HepG2 (cell line): ENCODE measurements around the gene ZNF597. TPM values are rescaled to one million over a fixed set of nuclear protein-coding genes. Genes with fewer than 3 reads are reported as not detected.
A peak's percentile ranks its signal among the peaks of the same experiment; 100 is the strongest.

ENCODE experiments used
- ATAC-seq: fragments of 200-7000 bp; cut with Tn5 transposase; 3 replicates; pipeline ENCODE4 v1.9.1; 2020; ENCODE audit warnings: mild to moderate bottlenecking, moderate library complexity
- BruUV-seq: library from RNA; stranded (reverse); fragments of 400-500 nt; replicated peaks from 2 replicates; lab custom pipeline; 2021; lab: Mats Ljungman, UMichigan
- CTCF ChIA-PET: fragments of 300-600 bp; formaldehyde crosslinking; extraction: SDS; loops from one replicate; lab custom pipeline; 2021; ENCODE audit warnings: low total read pairs, inconsistent platforms, low intra/inter-chr PET ratio; lab: Yijun Ruan, JAX
- POLR2A ChIA-PET: fragments of 350-600 bp; sonication (Branson Sonifier 250); formaldehyde crosslinking; loops from one replicate; lab custom pipeline; 2020; ENCODE audit warnings: antibody characterized with exemption, inconsistent platforms; lab: Yijun Ruan, JAX
- DNase-seq: peaks from one replicate; pipeline ENCODE4 v3.0.0-alpha.2; 2015; ENCODE audit warnings: low spot score
- FAIRE-seq: peaks from 3 replicates; lab custom pipeline; 2011; peaks lifted over from hg19 to GRCh38; lab: Jason Lieb, UNC
- H2AFZ ChIP-seq: one replicate; pipeline ENCODE4 v1.6.1; 2011; ENCODE audit warnings: low read length, inconsistent platforms
- H3K27ac ChIP-seq: fragments of 300-600 bp; 3 replicates; pipeline ENCODE4 v1.8.0; 2011; ENCODE audit warnings: mixed run types, mild to moderate bottlenecking, mixed read lengths, low read length, inconsistent platforms; ENCODE audit not compliant: insufficient read depth; ENCODE audit errors: extremely low read length
- H3K27me3 ChIP-seq, 2 experiments: fragments of 200-600 bp in 1 of 2; 2 replicates in 1 of 2; 3 replicates in 1 of 2; pipeline versions ENCODE4 v1.6.0 to v1.8.0; 2011; ENCODE audit warnings: low read length in 2 of 2, mild to moderate bottlenecking in 2 of 2, moderate library complexity in 2 of 2, inconsistent platforms in 1 of 2; ENCODE audit not compliant: insufficient read depth in 2 of 2, control insufficient read depth in 1 of 2
- H3K36me3 ChIP-seq, 2 experiments: fragments of 200-600 bp in 1 of 2; replicated peaks in 1 of 2; 2 replicates in 1 of 2; 3 replicates in 1 of 2; pipeline versions ENCODE4 v1.5.1 to v1.8.0; 2011; ENCODE audit warnings: low read length in 2 of 2, inconsistent platforms in 1 of 2; ENCODE audit not compliant: insufficient read depth in 2 of 2, control insufficient read depth in 1 of 2
- H3K4me1 ChIP-seq: 2 replicates; pipeline ENCODE4 v1.5.1; 2012; ENCODE audit warnings: low read length, inconsistent platforms; ENCODE audit not compliant: insufficient read depth
- H3K4me2 ChIP-seq: 2 replicates; pipeline ENCODE4 v1.6.0; 2011; ENCODE audit warnings: low read depth, low read length, inconsistent platforms
- H3K4me3 ChIP-seq, 3 experiments: fragments of 200-600 bp in 1 of 3; sonication (generic), shearing (Covaris generic) in 1 of 3; replicated peaks in 1 of 3; 2 replicates each; pipeline ENCODE4 v1.5.1; 2011 to 2016; ENCODE audit warnings: low read length in 3 of 3, inconsistent platforms in 2 of 3, low read depth in 2 of 3, mild to moderate bottlenecking in 2 of 3, control low read depth in 1 of 3, mixed read lengths in 1 of 3; ENCODE audit not compliant: insufficient read depth in 1 of 3
- H3K79me2 ChIP-seq: one replicate; pipeline ENCODE4 v1.6.1; 2011; ENCODE audit warnings: low read length, inconsistent platforms; ENCODE audit not compliant: insufficient read depth
- H3K9ac ChIP-seq: 2 replicates; pipeline ENCODE4 v1.6.0; 2011; ENCODE audit warnings: mild to moderate bottlenecking, low read depth, low read length, inconsistent platforms; ENCODE audit not compliant: insufficient read depth
- H3K9me3 ChIP-seq: 2 replicates; pipeline ENCODE4 v1.5.1; 2012; ENCODE audit warnings: mild to moderate bottlenecking, low read length
- H4K20me1 ChIP-seq: 2 replicates; pipeline ENCODE4 v1.6.0; 2011; ENCODE audit warnings: inconsistent platforms, mild to moderate bottlenecking, low read length, moderate library complexity; ENCODE audit not compliant: insufficient read depth
- ADNP ChIP-seq: sonication (generic); formaldehyde crosslinking; IDR thresholded peaks from 2 replicates; pipeline ENCODE4 v1.4.0; 2020; ENCODE audit warnings: missing genetic modification reagents
- BCL6 ChIP-seq: IDR thresholded peaks from 2 replicates; pipeline ENCODE4 v1.6.1; 2016; ENCODE audit warnings: missing genetic modification reagents, missing compliant biosample characterization
- FOSL2 ChIP-seq: sonication (generic); formaldehyde crosslinking; IDR thresholded peaks from 2 replicates; pipeline ENCODE4 v1.4.0; 2020; ENCODE audit warnings: missing genetic modification reagents
- HMG20B ChIP-seq: conservative IDR thresholded peaks from 2 replicates; pipeline ENCODE4 v1.6.1; 2016; ENCODE audit warnings: missing genetic modification reagents, missing compliant biosample characterization
- HNF1B ChIP-seq: sonication (generic); formaldehyde crosslinking; IDR thresholded peaks from 2 replicates; pipeline ENCODE4 v1.5.1; 2020; ENCODE audit warnings: mild to moderate bottlenecking, moderate library complexity, missing genetic modification reagents
- HOMEZ ChIP-seq: IDR thresholded peaks from 2 replicates; pipeline ENCODE4 v1.6.1; 2016; ENCODE audit warnings: low read depth
- MEIS2 ChIP-seq: sonication (generic); formaldehyde crosslinking; IDR thresholded peaks from 2 replicates; pipeline ENCODE4 v1.9.0; 2021; ENCODE audit warnings: mild to moderate bottlenecking, missing genetic modification reagents
- MYC ChIP-seq: sonication (generic); formaldehyde crosslinking; IDR thresholded peaks from 2 replicates; pipeline ENCODE4 v1.9.0; 2021; ENCODE audit warnings: missing genetic modification reagents, borderline replicate concordance
- ONECUT2 ChIP-seq: sonication (generic); formaldehyde crosslinking; IDR thresholded peaks from 2 replicates; pipeline ENCODE4 v1.4.0; 2020; ENCODE audit warnings: missing genetic modification reagents
- RARA ChIP-seq: IDR thresholded peaks from 2 replicates; pipeline ENCODE4 v1.6.1; 2016; ENCODE audit warnings: missing genetic modification reagents, missing compliant biosample characterization
- TEAD3 ChIP-seq: optimal IDR thresholded peaks from 2 replicates; pipeline ENCODE3; 2016; ENCODE audit warnings: borderline replicate concordance
- ZBTB38 ChIP-seq: sonication (generic); formaldehyde crosslinking; IDR thresholded peaks from 2 replicates; pipeline ENCODE4 v1.5.1; 2020; ENCODE audit warnings: mild to moderate bottlenecking, missing genetic modification reagents
- WGBS: methylation state at CpG from one replicate; pipeline ENCODE4 v1.1.6; 2017; ENCODE audit warnings: low lambda C conversion rate; 5-methylcytosine and 5-hydroxymethylcytosine counted together
- in situ Hi-C: cut with HindIII; loops from 2 replicates; pipeline ENCODE4 v1.10.0; 2017; ENCODE audit warnings: low pct_unique_long_range_greater_than_20kb; ENCODE audit not compliant: extremely low pct_ligation_motif_present
- intact Hi-C: fragments of 100-400 bp; cut with micrococcal nuclease; formaldehyde crosslinking; loops from one replicate; pipeline ENCODE4 v1.10.0; 2022; ENCODE audit not compliant: unreplicated experiment
- polyA plus RNA-seq, 8 experiments: library from polyadenylated mRNA; depleted of rRNA in 3 of 8; stranded (reverse) in 7 of 8; unstranded in 1 of 8; fragments of >200 nt; fragmentation: Illumina TruSeq in 4 of 8; extraction: Trizol in 4 of 8; gene quantifications; 2 replicates each; pipeline versions ENCODE4 v1.2.1 to v1.2.3, GENCODE V29; 2011 to 2016; ENCODE audit warnings: low read depth in 4 of 8, missing spikeins in 1 of 8, mixed read lengths in 1 of 8; ENCODE audit not compliant: insufficient read depth in 1 of 8
- total RNA-seq, 5 experiments: library from RNA; depleted of rRNA; stranded (reverse); fragments of >200 nt; fragmentation: Illumina TruSeq; extraction: Trizol; gene quantifications; 2 replicates each; pipeline ENCODE4 v1.2.3, GENCODE V29; 2016; ENCODE audit warnings: low read depth in 1 of 5
- TF ChIP-seq, protein P1 (sequence below): sonication (generic); formaldehyde crosslinking; IDR thresholded peaks from 2 replicates; pipeline ENCODE4 v1.5.1; 2020; ENCODE audit warnings: mild to moderate bottlenecking, missing genetic modification reagents, moderate library complexity

Gene ZNF597
- total and polyA plus RNA-seq, 2 of the 13 experiments (the other 11 are each of a cell fraction or from before 2014, with no cell fraction given), result 1.3 to 2.4 TPM

DNA sequence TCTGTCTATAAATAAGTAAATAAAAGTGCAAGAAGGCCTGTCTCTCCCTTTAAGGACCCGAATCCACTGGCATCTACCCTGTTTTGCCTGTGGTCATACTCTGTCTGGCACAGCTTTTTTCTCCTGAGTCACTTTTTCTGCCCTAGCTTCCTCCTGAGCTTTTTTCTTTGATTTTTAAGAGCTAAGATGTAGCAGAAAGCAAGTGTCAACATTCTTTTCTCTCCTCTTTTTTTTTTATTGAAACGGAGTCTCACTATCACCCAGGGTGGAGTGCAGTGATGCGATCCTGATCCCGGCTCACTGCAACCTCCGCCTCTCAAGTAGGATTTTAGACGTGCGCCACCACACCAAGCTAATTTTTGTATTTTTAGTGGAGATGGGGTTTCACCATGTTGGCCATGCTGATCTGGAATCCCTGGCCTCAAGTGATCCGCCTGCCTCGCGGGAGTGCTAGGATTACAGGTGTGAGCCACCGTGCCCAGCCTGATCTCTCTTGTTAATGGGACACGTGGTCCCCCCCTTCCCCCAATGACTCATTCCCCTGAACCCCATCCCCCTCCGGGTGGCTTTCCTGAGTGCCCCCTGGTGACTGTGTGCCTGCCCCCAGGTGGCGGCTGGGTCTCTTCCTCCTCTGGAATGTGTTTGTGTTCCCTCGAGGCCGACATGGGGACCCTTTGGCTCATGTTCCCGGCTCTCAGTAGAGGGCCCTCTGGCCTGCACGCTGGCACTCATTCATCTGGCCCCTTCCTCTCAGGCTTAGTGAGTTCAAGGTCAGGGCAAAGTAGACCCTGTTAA is 37.8 kb upstream of the ZNF597 start:
- Histone ChIP-seq H3K9ac (no peak overlapping the region), H2AFZ (no peak overlapping the region), H3K4me2 (no peak overlapping the region), H3K27ac (peak overlapping the region; percentile 12), H3K4me3 (no peak overlapping the region), H3K4me1 (peaks cover 17% of the 10 kb centered on the region), H3K36me3 (peaks cover 39 to 73% of the 10 kb centered on the region in 2 experiments), H3K27me3 (no peaks in the 10 kb centered on the region), H3K9me3 (no peaks in the 10 kb centered on the region), H4K20me1 (peaks cover 10% of the 10 kb centered on the region; the same call in 1 of the 2 replicates), H3K79me2 (peaks cover 31% of the 10 kb centered on the region)
- intact Hi-C loops, result no loop called here
- FAIRE-seq, result no peak
- POLR2A ChIA-PET, result interaction anchor here (0.6 kb wide), 1 partner anchor 337 kb away, joined by 3 read pairs; no protein-coding TSS in a partner anchor
- 70% methylated on average over 16 of the region's 18 CpGs for WGBS
- CTCF ChIA-PET, result no interaction called here
- peak; percentile 64 for DNase-seq
- ATAC-seq, result peak; percentile 44
- no TSS peak for BruUV-seq
- in situ Hi-C loops, result no loop called here
- TF ChIP-seq HMG20B (CRISPR knock-in tag), result no peak
- peak; percentile 88 for TF ChIP-seq RARA
- TF ChIP-seq HNF1B (CRISPR knock-in tag), result 0 out of 2 replicates have a peak, but pooled peaks have one; percentile 44
- TF ChIP-seq MYC, result peak; percentile 54; the same call in 1 of the 2 replicates
- no peak for TF ChIP-seq HOMEZ
- peak; percentile 52 for TF ChIP-seq TEAD3
- no peak for TF ChIP-seq ADNP (CRISPR knock-in tag)
- no peak for TF ChIP-seq ONECUT2
- TF ChIP-seq BCL6, result 0 out of 2 replicates have a peak, but pooled peaks have one; percentile 12
- TF ChIP-seq ZBTB38 (CRISPR knock-in tag), result peak; percentile 63; the same call in 1 of the 2 replicates
- peak; percentile 86 for TF ChIP-seq FOSL2 (CRISPR knock-in tag)
- TF ChIP-seq, protein P1, sequence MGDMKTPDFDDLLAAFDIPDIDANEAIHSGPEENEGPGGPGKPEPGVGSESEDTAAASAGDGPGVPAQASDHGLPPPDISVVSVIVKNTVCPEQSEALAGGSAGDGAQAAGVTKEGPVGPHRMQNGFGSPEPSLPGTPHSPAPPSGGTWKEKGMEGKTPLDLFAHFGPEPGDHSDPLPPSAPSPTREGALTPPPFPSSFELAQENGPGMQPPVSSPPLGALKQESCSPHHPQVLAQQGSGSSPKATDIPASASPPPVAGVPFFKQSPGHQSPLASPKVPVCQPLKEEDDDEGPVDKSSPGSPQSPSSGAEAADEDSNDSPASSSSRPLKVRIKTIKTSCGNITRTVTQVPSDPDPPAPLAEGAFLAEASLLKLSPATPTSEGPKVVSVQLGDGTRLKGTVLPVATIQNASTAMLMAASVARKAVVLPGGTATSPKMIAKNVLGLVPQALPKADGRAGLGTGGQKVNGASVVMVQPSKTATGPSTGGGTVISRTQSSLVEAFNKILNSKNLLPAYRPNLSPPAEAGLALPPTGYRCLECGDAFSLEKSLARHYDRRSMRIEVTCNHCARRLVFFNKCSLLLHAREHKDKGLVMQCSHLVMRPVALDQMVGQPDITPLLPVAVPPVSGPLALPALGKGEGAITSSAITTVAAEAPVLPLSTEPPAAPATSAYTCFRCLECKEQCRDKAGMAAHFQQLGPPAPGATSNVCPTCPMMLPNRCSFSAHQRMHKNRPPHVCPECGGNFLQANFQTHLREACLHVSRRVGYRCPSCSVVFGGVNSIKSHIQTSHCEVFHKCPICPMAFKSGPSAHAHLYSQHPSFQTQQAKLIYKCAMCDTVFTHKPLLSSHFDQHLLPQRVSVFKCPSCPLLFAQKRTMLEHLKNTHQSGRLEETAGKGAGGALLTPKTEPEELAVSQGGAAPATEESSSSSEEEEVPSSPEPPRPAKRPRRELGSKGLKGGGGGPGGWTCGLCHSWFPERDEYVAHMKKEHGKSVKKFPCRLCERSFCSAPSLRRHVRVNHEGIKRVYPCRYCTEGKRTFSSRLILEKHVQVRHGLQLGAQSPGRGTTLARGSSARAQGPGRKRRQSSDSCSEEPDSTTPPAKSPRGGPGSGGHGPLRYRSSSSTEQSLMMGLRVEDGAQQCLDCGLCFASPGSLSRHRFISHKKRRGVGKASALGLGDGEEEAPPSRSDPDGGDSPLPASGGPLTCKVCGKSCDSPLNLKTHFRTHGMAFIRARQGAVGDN, result peak; percentile 71
- no peak for TF ChIP-seq MEIS2 (CRISPR knock-in tag)
